Measurements from ENCODE around the gene CLASRP. TPM values are rescaled to one million over a fixed set of nuclear protein-coding genes. Genes with fewer than 3 reads are reported as not detected.

The CLASRP gene
- polyA plus RNA-seq, 1 experiment: 12.4 TPM

- CTCF ChIA-PET: interaction anchor here (0.5 to 1.5 kb wide), 2 partner anchors 10 to 362 kb away, joined by 4 read pairs; no protein-coding TSS in a partner anchor
- POLR2A ChIA-PET: interaction anchor here (0.5 to 1.8 kb wide), 4 partner anchors 23 to 95 kb away, joined by 3 to 12 read pairs (median 6); partner anchors contain the start of gene CLASRP
- peak; percentile 72 for DNase-seq (ENCODE audit: low read depth, low spot score)
These were observed 37.6 kb upstream of the CLASRP start, which contains the start of gene RELB for GRCh38 chr19:45001087-45001739. RELB (plus strand) TSS chr19:45001464; CDS start chr19:45001580, 116 bp downstream.

GRCh38 chr19:45003485-45003884 lies 35.4 kb upstream of the CLASRP start:
- H3K27ac ChIP-seq (ENCODE audit: low read depth, low read length): no peak overlapping the region
- TF ChIP-seq, protein P1, sequence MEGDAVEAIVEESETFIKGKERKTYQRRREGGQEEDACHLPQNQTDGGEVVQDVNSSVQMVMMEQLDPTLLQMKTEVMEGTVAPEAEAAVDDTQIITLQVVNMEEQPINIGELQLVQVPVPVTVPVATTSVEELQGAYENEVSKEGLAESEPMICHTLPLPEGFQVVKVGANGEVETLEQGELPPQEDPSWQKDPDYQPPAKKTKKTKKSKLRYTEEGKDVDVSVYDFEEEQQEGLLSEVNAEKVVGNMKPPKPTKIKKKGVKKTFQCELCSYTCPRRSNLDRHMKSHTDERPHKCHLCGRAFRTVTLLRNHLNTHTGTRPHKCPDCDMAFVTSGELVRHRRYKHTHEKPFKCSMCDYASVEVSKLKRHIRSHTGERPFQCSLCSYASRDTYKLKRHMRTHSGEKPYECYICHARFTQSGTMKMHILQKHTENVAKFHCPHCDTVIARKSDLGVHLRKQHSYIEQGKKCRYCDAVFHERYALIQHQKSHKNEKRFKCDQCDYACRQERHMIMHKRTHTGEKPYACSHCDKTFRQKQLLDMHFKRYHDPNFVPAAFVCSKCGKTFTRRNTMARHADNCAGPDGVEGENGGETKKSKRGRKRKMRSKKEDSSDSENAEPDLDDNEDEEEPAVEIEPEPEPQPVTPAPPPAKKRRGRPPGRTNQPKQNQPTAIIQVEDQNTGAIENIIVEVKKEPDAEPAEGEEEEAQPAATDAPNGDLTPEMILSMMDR (IDR thresholded peaks at IDR 0.05; ENCODE audit: low read depth, low read length): no peak
- ChIA-PET POLR2A (no interaction called here), CTCF (interaction anchor here (0.6 to 1.3 kb wide), 2 partner anchors 13 to 56 kb away, joined by 3 read pairs; no protein-coding TSS in a partner anchor)
- no peaks in the 10 kb centered on the region for H3K27me3 ChIP-seq (ENCODE audit: control insufficient read depth, insufficient read depth, low read length)
- H3K9me3 ChIP-seq (ENCODE audit: control insufficient read depth, insufficient read depth, low read length): no peaks in the 10 kb centered on the region
- H3K4me3 ChIP-seq (ENCODE audit: low read depth, low read length): no peak overlapping the region
- no peak for DNase-seq (ENCODE audit: low read depth, low spot score)

More at GRCh38 chr19:45001087-45001739, 37.6 kb upstream of the CLASRP start, which contains the start of gene RELB:
- no peaks in the 10 kb centered on the region for H3K27me3 ChIP-seq (ENCODE audit: control insufficient read depth, insufficient read depth, low read length)
- H3K4me3 ChIP-seq (ENCODE audit: low read depth, low read length): peak within 1 kb of the TSS; percentile 84
- H3K27ac ChIP-seq (ENCODE audit: low read depth, low read length): peak within 1 kb of the TSS; percentile 97
- TF ChIP-seq, protein P1 (IDR thresholded peaks at IDR 0.05; ENCODE audit: low read depth, low read length): no peak
- H3K9me3 ChIP-seq (ENCODE audit: control insufficient read depth, insufficient read depth, low read length): no peaks in the 10 kb centered on the region

DNA sequence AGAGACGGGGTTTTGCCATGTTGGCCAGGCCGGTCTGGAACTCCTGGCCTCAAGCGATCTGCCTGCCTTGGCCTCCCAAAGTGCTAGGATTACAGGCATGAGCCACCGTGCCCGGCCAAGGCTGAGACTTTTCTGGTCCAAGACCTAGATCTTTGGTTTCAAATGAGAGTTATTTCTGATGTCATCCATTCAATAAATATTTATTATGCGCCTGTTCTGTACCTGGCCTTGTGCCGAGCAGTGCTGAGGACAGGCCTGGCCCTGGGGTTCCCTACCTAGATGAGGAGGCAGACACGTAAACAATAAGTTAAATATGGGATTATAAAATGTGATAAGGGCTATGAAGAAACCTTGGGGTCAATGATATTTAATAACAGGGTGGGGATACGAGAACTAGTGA lies 33.1 kb upstream of the CLASRP start:
- POLR2A ChIA-PET: no interaction called here
- CTCF ChIA-PET: no interaction called here

GRCh38 chr19:45008552-45008951 lies 30.3 kb upstream of the CLASRP start:
- DNase-seq (ENCODE audit: low read depth, low spot score): no peak
- no peak overlapping the region for H3K27ac ChIP-seq (ENCODE audit: low read depth, low read length)
- no peak overlapping the region for H3K4me3 ChIP-seq (ENCODE audit: low read depth, low read length)
- POLR2A ChIA-PET: interaction anchor here (0.6 kb wide), 1 partner anchor 365 kb away, joined by 4 read pairs; no protein-coding TSS in a partner anchor
- no peaks in the 10 kb centered on the region for H3K9me3 ChIP-seq (ENCODE audit: control insufficient read depth, insufficient read depth, low read length)
- TF ChIP-seq, protein P1 (IDR thresholded peaks at IDR 0.05; ENCODE audit: low read depth, low read length): no peak
- no peaks in the 10 kb centered on the region for H3K27me3 ChIP-seq (ENCODE audit: control insufficient read depth, insufficient read depth, low read length)
- CTCF ChIA-PET: no interaction called here

More for the DNA sequence above, 33.1 kb upstream of the CLASRP start:
- no peak for DNase-seq (ENCODE audit: low read depth, low spot score)
- Histone ChIP-seq H3K9me3 (ENCODE audit: control insufficient read depth, insufficient read depth, low read length) (no peaks in the 10 kb centered on the region), H3K4me3 (ENCODE audit: low read depth, low read length) (no peak overlapping the region), H3K27ac (ENCODE audit: low read depth, low read length) (no peak overlapping the region), H3K27me3 (ENCODE audit: control insufficient read depth, insufficient read depth, low read length) (no peaks in the 10 kb centered on the region)
- TF ChIP-seq, protein P1 (IDR thresholded peaks at IDR 0.05; ENCODE audit: low read depth, low read length): no peak

DNA sequence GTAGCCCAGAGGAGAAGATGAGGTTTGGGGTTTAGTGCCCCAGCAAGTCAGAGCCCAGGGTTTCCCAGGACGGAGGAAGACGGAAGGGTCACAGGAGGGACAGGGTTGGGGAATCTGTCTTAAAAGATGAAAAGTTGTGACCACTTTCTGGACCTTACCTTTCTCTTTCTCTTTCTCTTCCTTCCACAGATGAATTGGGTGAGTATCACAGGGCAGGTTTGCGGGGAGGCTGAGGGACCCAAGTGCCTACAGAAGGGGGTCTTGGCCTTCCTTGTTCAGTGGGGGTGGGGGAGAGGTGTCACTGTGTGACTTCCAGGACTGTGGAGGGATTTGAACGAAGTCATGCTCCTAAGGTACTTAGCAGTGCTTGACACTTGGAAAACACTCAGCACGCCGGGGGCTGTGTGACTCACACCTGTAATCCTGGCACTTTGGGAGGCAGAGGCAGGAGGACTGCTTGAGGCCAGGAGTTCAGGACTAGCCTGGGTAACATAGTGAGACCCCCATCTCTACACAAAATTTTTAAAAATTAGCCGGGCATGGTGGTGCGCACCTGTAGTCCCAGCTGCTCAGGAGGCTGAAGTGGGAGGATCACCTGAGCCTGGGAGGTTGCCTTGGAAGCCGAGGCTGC lies 29.1 kb upstream of the CLASRP start:
- Histone ChIP-seq H3K27me3 (ENCODE audit: control insufficient read depth, insufficient read depth, low read length) (no peaks in the 10 kb centered on the region), H3K27ac (ENCODE audit: low read depth, low read length) (no peak overlapping the region), H3K4me3 (ENCODE audit: low read depth, low read length) (no peak overlapping the region), H3K9me3 (ENCODE audit: control insufficient read depth, insufficient read depth, low read length) (no peaks in the 10 kb centered on the region)
- POLR2A ChIA-PET: no interaction called here
- TF ChIP-seq, protein P1 (IDR thresholded peaks at IDR 0.05; ENCODE audit: low read depth, low read length): no peak
- DNase-seq (ENCODE audit: low read depth, low spot score): no peak
- CTCF ChIA-PET: no interaction called here
